ENCODE data around the gene FMNL2. TPM values are rescaled to one million over a fixed set of nuclear protein-coding genes. Genes with fewer than 3 reads are reported as not detected.

The FMNL2 gene
- polyA plus RNA-seq, 3 donors: 0.28 to 3.2 (median 0.71) TPM

DNA sequence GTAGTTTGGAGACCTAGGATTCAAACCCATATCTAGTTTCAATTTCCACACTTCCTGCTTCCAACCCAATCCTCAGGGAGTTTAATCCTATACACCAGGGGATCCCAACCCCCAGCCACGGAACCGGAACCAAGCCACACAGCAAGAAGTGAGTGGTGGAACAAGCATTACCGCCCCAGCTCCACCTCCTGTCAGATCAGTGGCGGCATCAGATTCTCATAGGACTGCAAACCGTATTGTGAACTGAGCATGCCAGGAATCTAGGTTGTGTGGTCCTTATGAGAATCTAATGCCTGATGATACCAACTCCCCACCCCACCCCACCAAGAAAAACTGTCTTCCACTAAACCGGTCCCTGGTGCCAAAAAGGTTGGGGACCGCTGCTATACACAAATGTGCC lies 329.8 kb downstream of the FMNL2 start:
- no CpG with 5 or more reads among the region's 7 CpGs for WGBS (ENCODE audit: insufficient coverage)
- Histone ChIP-seq H3K36me3 (replicated peaks in 1 of 2; ENCODE audit: control insufficient read depth in 1 of 2, insufficient read depth in 2 of 2, low read length in 2 of 2) (peaks cover 94 to 100% of the 10 kb centered on the region in 2 donors), H4K20me1 (ENCODE audit: insufficient read depth, low read length) (peaks cover 9% of the 10 kb centered on the region), H3K9ac (ENCODE audit: insufficient read depth, low read length, poor library complexity, severe bottlenecking) (no peak overlapping the region), H3K4me2 (replicated peaks; ENCODE audit: extremely low read depth, low read length, poor library complexity, severe bottlenecking) (no peak overlapping the region), H3K27me3 (ENCODE audit: control insufficient read depth in 2 of 2, insufficient read depth in 2 of 2, low read length in 2 of 2) (no peaks in the 10 kb centered on the region), H3K27ac (ENCODE audit: low read depth in 1 of 2, low read length in 2 of 2) (peak overlapping the region in 1 of 2 donors; percentile 25), H3K9me3 (replicated peaks in 1 of 2; ENCODE audit: control insufficient read depth in 1 of 2, insufficient read depth in 1 of 2, low read length in 2 of 2) (no peaks in the 10 kb centered on the region), H3K4me3 (replicated peaks in 1 of 3; ENCODE audit: low read depth in 2 of 3, low read length in 3 of 3) (no peak overlapping the region), H3K79me2 (ENCODE audit: insufficient read depth, low read length) (no peaks in the 10 kb centered on the region), H2AFZ (ENCODE audit: insufficient read depth, low read depth, low read length, poor library complexity, severe bottlenecking) (no peak overlapping the region), H3K4me1 (ENCODE audit: control insufficient read depth in 1 of 2, insufficient read depth in 2 of 2, low read length in 2 of 2) (no peaks in the 10 kb centered on the region)
- Mint-ChIP-seq H3K27me3 (ENCODE audit: low read depth in 3 of 3) (no peaks in the 10 kb centered on the region), H3K27ac (no peak overlapping the region), H3K9me3 (no peaks in the 10 kb centered on the region), H3K4me3 (no peak overlapping the region), H3K4me1 (no peaks in the 10 kb centered on the region), H3K36me3 (peaks cover 84 to 96% of the 10 kb centered on the region in 2 donors)
- intact Hi-C loops (cut with micrococcal nuclease): no loop called here
- no peak for DNase-seq
- TF ChIP-seq, protein P1, sequence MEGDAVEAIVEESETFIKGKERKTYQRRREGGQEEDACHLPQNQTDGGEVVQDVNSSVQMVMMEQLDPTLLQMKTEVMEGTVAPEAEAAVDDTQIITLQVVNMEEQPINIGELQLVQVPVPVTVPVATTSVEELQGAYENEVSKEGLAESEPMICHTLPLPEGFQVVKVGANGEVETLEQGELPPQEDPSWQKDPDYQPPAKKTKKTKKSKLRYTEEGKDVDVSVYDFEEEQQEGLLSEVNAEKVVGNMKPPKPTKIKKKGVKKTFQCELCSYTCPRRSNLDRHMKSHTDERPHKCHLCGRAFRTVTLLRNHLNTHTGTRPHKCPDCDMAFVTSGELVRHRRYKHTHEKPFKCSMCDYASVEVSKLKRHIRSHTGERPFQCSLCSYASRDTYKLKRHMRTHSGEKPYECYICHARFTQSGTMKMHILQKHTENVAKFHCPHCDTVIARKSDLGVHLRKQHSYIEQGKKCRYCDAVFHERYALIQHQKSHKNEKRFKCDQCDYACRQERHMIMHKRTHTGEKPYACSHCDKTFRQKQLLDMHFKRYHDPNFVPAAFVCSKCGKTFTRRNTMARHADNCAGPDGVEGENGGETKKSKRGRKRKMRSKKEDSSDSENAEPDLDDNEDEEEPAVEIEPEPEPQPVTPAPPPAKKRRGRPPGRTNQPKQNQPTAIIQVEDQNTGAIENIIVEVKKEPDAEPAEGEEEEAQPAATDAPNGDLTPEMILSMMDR (IDR thresholded peaks at IDR 0.05): no peak

DNA sequence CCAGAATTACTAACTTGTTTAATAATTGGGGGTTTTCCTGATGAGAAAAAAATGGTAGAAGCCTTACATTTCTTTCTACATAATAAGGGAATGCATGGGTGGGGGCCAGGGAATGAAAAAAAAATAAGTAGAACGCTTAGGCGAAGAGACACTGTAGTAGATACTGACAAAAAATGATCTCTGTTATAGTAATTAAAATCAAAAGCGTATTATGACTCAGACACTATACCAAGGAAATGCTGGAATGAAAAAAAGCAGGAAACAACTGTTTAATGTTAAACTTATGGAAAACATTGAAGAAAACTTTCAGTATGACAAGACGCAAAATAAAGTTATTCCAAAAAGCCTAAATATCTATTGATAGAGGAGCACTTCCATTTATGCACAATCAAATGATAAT lies 339.4 kb downstream of the FMNL2 start:
- Mint-ChIP-seq H3K4me1 (no peaks in the 10 kb centered on the region), H3K9me3 (no peaks in the 10 kb centered on the region), H3K27ac (no peak overlapping the region), H3K27me3 (ENCODE audit: low read depth in 3 of 3) (no peaks in the 10 kb centered on the region), H3K4me3 (no peak overlapping the region), H3K36me3 (peaks cover 74 to 75% of the 10 kb centered on the region in 2 donors)
- H3K4me3 ChIP-seq (replicated peaks in 1 of 3; ENCODE audit: low read depth in 2 of 3, low read length in 3 of 3): no peak overlapping the region
- H3K27me3 ChIP-seq (ENCODE audit: control insufficient read depth in 2 of 2, insufficient read depth in 2 of 2, low read length in 2 of 2): no peaks in the 10 kb centered on the region
- no peak overlapping the region for H3K9ac ChIP-seq (ENCODE audit: insufficient read depth, low read length, poor library complexity, severe bottlenecking)
- H3K4me2 ChIP-seq (replicated peaks; ENCODE audit: extremely low read depth, low read length, poor library complexity, severe bottlenecking): no peak overlapping the region
- intact Hi-C loops (cut with micrococcal nuclease): no loop called here
- H3K79me2 ChIP-seq (ENCODE audit: insufficient read depth, low read length): no peaks in the 10 kb centered on the region
- TF ChIP-seq, protein P1 (IDR thresholded peaks at IDR 0.05): no peak
- H3K4me1 ChIP-seq (ENCODE audit: control insufficient read depth in 1 of 2, insufficient read depth in 2 of 2, low read length in 2 of 2): no peaks in the 10 kb centered on the region
- H3K9me3 ChIP-seq (replicated peaks in 1 of 2; ENCODE audit: control insufficient read depth in 1 of 2, insufficient read depth in 1 of 2, low read length in 2 of 2): no peaks in the 10 kb centered on the region
- DNase-seq: no peak
- H3K27ac ChIP-seq (ENCODE audit: low read depth in 1 of 2, low read length in 2 of 2): no peak overlapping the region
- no CpG with 5 or more reads among the region's 4 CpGs for WGBS (ENCODE audit: insufficient coverage)
- H2AFZ ChIP-seq (ENCODE audit: insufficient read depth, low read depth, low read length, poor library complexity, severe bottlenecking): no peak overlapping the region
- peaks cover 3% of the 10 kb centered on the region for H4K20me1 ChIP-seq (ENCODE audit: insufficient read depth, low read length)
- peaks cover 97 to 100% of the 10 kb centered on the region in 2 donors for H3K36me3 ChIP-seq (replicated peaks in 1 of 2; ENCODE audit: control insufficient read depth in 1 of 2, insufficient read depth in 2 of 2, low read length in 2 of 2)
